Gastroesophageal sphincter (tissue), 3 donors: ENCODE data around the gene JDP2.

ENCODE experiments used
- EP300 ChIP-seq: sonication (generic); formaldehyde crosslinking; IDR thresholded peaks from one replicate; pipeline ENCODE4 v1.6.1; 2017; ENCODE audit warnings: antibody characterized with exemption, mild to moderate bottlenecking
- TF ChIP-seq, protein P1 (sequence below), 4 experiments: fragments of 200-600 bp in 2 of 4; fragments of 450-650 bp in 2 of 4; sonication (generic) in 1 of 4; IDR thresholded peaks; one replicate each; pipeline ENCODE4 v1.5.1; 2017 to 2019; ENCODE audit warnings: antibody characterized with exemption in 4 of 4, mild to moderate bottlenecking in 2 of 4, moderate library complexity in 2 of 4

DNA sequence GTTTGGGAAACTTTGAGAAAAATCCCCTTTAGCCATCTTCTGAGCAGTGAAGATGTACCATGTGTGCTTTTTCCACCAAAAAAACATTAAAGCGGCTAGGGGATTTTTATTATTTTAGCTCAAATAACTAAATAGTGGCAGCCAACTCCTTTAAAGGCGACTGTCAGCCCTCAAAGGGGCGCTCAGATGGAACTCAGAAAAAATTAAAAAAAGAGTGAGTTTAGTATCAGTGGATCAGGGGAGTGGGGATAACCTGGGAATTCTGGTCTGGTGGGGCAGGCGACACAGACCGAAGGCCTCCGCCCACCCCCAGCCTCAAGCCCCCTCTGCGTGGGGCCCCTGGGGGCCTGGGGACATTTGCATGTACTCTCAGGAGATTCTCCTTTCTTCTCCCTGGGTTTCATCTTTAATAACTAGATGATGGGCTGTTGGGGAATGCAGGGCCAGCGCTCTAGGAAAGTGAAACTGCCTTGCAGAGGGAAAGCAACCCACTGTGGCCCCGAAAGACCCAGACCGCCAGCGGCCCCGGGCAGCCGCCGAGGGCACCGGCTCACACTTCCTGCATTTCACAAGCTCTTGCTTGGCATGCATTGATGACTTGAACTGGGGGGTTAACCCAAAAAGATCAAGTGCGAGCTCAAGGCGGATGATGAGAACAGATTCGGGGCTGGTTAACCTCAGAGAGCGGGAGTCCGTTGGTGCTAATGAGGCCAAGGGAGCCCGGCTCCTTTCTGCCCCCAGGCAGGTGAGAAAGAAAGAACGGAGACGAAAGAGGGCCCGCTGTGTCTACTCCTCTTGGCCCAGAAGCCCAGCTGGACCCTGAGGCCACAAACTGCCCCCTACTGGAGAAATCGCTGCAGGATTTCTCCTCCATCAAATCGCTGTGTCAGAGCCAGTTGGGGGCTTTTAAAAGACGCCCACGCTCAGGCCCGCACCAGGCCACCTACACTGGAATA is 87.1 kb downstream of the JDP2 start:
- TF ChIP-seq, protein P1, sequence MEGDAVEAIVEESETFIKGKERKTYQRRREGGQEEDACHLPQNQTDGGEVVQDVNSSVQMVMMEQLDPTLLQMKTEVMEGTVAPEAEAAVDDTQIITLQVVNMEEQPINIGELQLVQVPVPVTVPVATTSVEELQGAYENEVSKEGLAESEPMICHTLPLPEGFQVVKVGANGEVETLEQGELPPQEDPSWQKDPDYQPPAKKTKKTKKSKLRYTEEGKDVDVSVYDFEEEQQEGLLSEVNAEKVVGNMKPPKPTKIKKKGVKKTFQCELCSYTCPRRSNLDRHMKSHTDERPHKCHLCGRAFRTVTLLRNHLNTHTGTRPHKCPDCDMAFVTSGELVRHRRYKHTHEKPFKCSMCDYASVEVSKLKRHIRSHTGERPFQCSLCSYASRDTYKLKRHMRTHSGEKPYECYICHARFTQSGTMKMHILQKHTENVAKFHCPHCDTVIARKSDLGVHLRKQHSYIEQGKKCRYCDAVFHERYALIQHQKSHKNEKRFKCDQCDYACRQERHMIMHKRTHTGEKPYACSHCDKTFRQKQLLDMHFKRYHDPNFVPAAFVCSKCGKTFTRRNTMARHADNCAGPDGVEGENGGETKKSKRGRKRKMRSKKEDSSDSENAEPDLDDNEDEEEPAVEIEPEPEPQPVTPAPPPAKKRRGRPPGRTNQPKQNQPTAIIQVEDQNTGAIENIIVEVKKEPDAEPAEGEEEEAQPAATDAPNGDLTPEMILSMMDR (IDR thresholded peaks at IDR 0.05): peak in 1 of 4 experiments; percentile 43
- no peak for TF ChIP-seq EP300
